Muscle layer of colon (tissue), 2 donors: ENCODE results near the gene NHERF2.

Experiments used
- H3K27ac ChIP-seq: one replicate; pipeline ENCODE4 v1.7.0; 2013; ENCODE audit warnings: low read depth, mild to moderate bottlenecking, low read length, moderate library complexity
- H3K27me3 ChIP-seq, 2 donors: one replicate each; pipeline ENCODE4 v1.7.0; 2013; ENCODE audit warnings: low read length in 2 of 2, mild to moderate bottlenecking in 2 of 2; ENCODE audit not compliant: insufficient read depth in 2 of 2, control insufficient read depth in 1 of 2
- H3K36me3 ChIP-seq: one replicate; pipeline ENCODE4 v1.7.0; 2013; ENCODE audit warnings: mild to moderate bottlenecking, low read length; ENCODE audit not compliant: insufficient read depth
- H3K4me1 ChIP-seq: one replicate; pipeline ENCODE4 v1.7.0; 2013; ENCODE audit warnings: mild to moderate bottlenecking, low read length; ENCODE audit not compliant: insufficient read depth
- H3K4me3 ChIP-seq, 2 donors: one replicate each; pipeline ENCODE4 v1.7.0; 2013; ENCODE audit warnings: low read length in 2 of 2, low read depth in 1 of 2, mild to moderate bottlenecking in 1 of 2, moderate library complexity in 1 of 2
- H3K9ac ChIP-seq: one replicate; pipeline ENCODE4 v1.7.0; 2013; ENCODE audit warnings: low read length
- H3K9me3 ChIP-seq: one replicate; pipeline ENCODE4 v1.7.0; 2013; ENCODE audit warnings: mild to moderate bottlenecking, low read length
- donor health status: abdominal sarcoma.
- donor health status: Adenocarcinoma of cecum.

NHERF2 gene

GRCh38 chr16:2002406-2003230 is 24.1 kb upstream of the NHERF2 start:
- Histone ChIP-seq H3K4me1 (peaks cover 23% of the 10 kb centered on the region), H3K27ac (no peak overlapping the region), H3K36me3 (peaks cover 41% of the 10 kb centered on the region), H3K9ac (no peak overlapping the region), H3K9me3 (no peaks in the 10 kb centered on the region), H3K27me3 (no peaks in the 10 kb centered on the region), H3K4me3 (no peak overlapping the region)

- Histone ChIP-seq H3K36me3 (peaks cover 44% of the 10 kb centered on the region), H3K4me3 (no peak overlapping the region), H3K9ac (no peak overlapping the region), H3K27me3 (no peaks in the 10 kb centered on the region), H3K27ac (no peak overlapping the region), H3K4me1 (peaks cover 30% of the 10 kb centered on the region), H3K9me3 (no peaks in the 10 kb centered on the region)
These were observed 23.4 kb upstream of the NHERF2 start for GRCh38 chr16:2003231-2003826.

GRCh38 chr16:2003827-2004641 is 22.7 kb upstream of the NHERF2 start:
- H3K9me3 ChIP-seq: no peaks in the 10 kb centered on the region
- H3K4me3 ChIP-seq: no peak overlapping the region
- H3K27ac ChIP-seq: no peak overlapping the region

GRCh38 chr16:2004795-2005517 is 21.7 kb upstream of the NHERF2 start:
- no peak overlapping the region for H3K4me3 ChIP-seq
- no peak overlapping the region for H3K27ac ChIP-seq
- no peaks in the 10 kb centered on the region for H3K27me3 ChIP-seq
- no peaks in the 10 kb centered on the region for H3K9me3 ChIP-seq
- no peak overlapping the region for H3K9ac ChIP-seq
- H3K36me3 ChIP-seq: peaks cover 42% of the 10 kb centered on the region
- peaks cover 38% of the 10 kb centered on the region for H3K4me1 ChIP-seq

More at GRCh38 chr16:2003827-2004641, 22.7 kb upstream of the NHERF2 start:
- peaks cover 44% of the 10 kb centered on the region for H3K36me3 ChIP-seq
- no peak overlapping the region for H3K9ac ChIP-seq
- H3K4me1 ChIP-seq: peaks cover 37% of the 10 kb centered on the region
- H3K27me3 ChIP-seq: no peaks in the 10 kb centered on the region

- peaks cover 45% of the 10 kb centered on the region for H3K4me1 ChIP-seq
- H3K4me3 ChIP-seq: no peak overlapping the region
- H3K27me3 ChIP-seq: no peaks in the 10 kb centered on the region
- no peak overlapping the region for H3K27ac ChIP-seq
- no peak overlapping the region for H3K9ac ChIP-seq
- H3K9me3 ChIP-seq: no peaks in the 10 kb centered on the region
- peaks cover 35% of the 10 kb centered on the region for H3K36me3 ChIP-seq
These were observed 21.1 kb upstream of the NHERF2 start for GRCh38 chr16:2005646-2006045.

GRCh38 chr16:2006317-2006716 is 20.4 kb upstream of the NHERF2 start:
- Histone ChIP-seq H3K4me1 (peaks cover 46% of the 10 kb centered on the region), H3K27ac (no peak overlapping the region), H3K27me3 (no peaks in the 10 kb centered on the region), H3K36me3 (peaks cover 28% of the 10 kb centered on the region), H3K4me3 (no peak overlapping the region), H3K9ac (no peak overlapping the region), H3K9me3 (no peaks in the 10 kb centered on the region)

- H3K27ac ChIP-seq: no peak overlapping the region
- H3K9ac ChIP-seq: no peak overlapping the region
- H3K36me3 ChIP-seq: peaks cover 19% of the 10 kb centered on the region
- no peaks in the 10 kb centered on the region for H3K9me3 ChIP-seq
- H3K27me3 ChIP-seq: no peaks in the 10 kb centered on the region
- peaks cover 46% of the 10 kb centered on the region for H3K4me1 ChIP-seq
- peak overlapping the region in 1 of 2 donors; percentile 66 for H3K4me3 ChIP-seq
These were observed 19.4 kb upstream of the NHERF2 start for GRCh38 chr16:2007081-2007836.

GRCh38 chr16:2008009-2008526 is 18.6 kb upstream of the NHERF2 start:
- Histone ChIP-seq H3K27ac (no peak overlapping the region), H3K4me3 (peak overlapping the region in 1 of 2 donors; percentile 66)

GRCh38 chr16:2008631-2009163 is 18.0 kb upstream of the NHERF2 start:
- Histone ChIP-seq H3K27me3 (no peaks in the 10 kb centered on the region), H3K4me1 (peaks cover 46% of the 10 kb centered on the region), H3K27ac (peak overlapping the region; percentile 86), H3K36me3 (peaks cover 5% of the 10 kb centered on the region), H3K4me3 (peak overlapping the region; percentile 66 to 96), H3K9me3 (no peaks in the 10 kb centered on the region), H3K9ac (peak overlapping the region; percentile 54)

More at GRCh38 chr16:2008009-2008526, 18.6 kb upstream of the NHERF2 start:
- no peak overlapping the region for H3K9ac ChIP-seq
- peaks cover 46% of the 10 kb centered on the region for H3K4me1 ChIP-seq
- H3K36me3 ChIP-seq: peaks cover 11% of the 10 kb centered on the region
- H3K9me3 ChIP-seq: no peaks in the 10 kb centered on the region
- H3K27me3 ChIP-seq: no peaks in the 10 kb centered on the region

GRCh38 chr16:2009164-2009711 is 17.5 kb upstream of the NHERF2 start:
- H3K27me3 ChIP-seq: no peaks in the 10 kb centered on the region
- peak overlapping the region; percentile 54 for H3K9ac ChIP-seq
- peaks cover 5% of the 10 kb centered on the region for H3K36me3 ChIP-seq
- peaks cover 41% of the 10 kb centered on the region for H3K4me1 ChIP-seq
- no peaks in the 10 kb centered on the region for H3K9me3 ChIP-seq
- H3K4me3 ChIP-seq: peak overlapping the region; percentile 66 to 96
- peak overlapping the region; percentile 86 for H3K27ac ChIP-seq
